AG04450 (cell line): ENCODE results near the gene SIMC1. TPM values are rescaled to one million over a fixed set of nuclear protein-coding genes. Genes with fewer than 3 reads are reported as not detected.

Experiments
- CTCF ChIA-PET: fragments of 300-600, 350-600 bp; formaldehyde crosslinking; extraction: SDS; loops from one replicate; lab custom pipeline; 2022; ENCODE audit warnings: antibody characterized with exemption, inconsistent platforms; lab: Charles Lee
- POLR2A ChIA-PET: fragments of 350-600 bp; formaldehyde crosslinking; extraction: SDS; loops from one replicate; lab custom pipeline; 2021; ENCODE audit warnings: antibody characterized with exemption, inconsistent platforms; lab: Yijun Ruan, JAX
- DNase-seq: peaks from one replicate; pipeline ENCODE4 v3.0.0-alpha.2; 2011; ENCODE audit warnings: low read depth, low spot score
- H3K27ac ChIP-seq: one replicate; pipeline ENCODE4 v1.5.1; 2012; ENCODE audit warnings: low read depth, low read length, control low read depth
- H3K27me3 ChIP-seq: one replicate; pipeline ENCODE4 v1.6.0; 2012; ENCODE audit warnings: low read length; ENCODE audit not compliant: control insufficient read depth, insufficient read depth
- H3K4me3 ChIP-seq: 2 replicates; pipeline ENCODE4 v1.5.1; 2011; ENCODE audit warnings: mild to moderate bottlenecking, low read depth, low read length, control low read depth
- H3K9me3 ChIP-seq: 2 replicates; pipeline ENCODE4 v1.5.1; 2012; ENCODE audit warnings: low read length; ENCODE audit not compliant: control insufficient read depth, insufficient read depth
- polyA plus RNA-seq: library from polyadenylated mRNA; depleted of rRNA; stranded (reverse); fragments of >200 nt; gene quantifications from 2 replicates; pipeline ENCODE4 v1.2.3, GENCODE V29; 2011
- TF ChIP-seq, protein P1 (sequence below): IDR thresholded peaks from 2 replicates; pipeline ENCODE4 v1.5.1; 2011; ENCODE audit warnings: low read depth, low read length, control low read depth, inconsistent platforms

Gene SIMC1
- polyA plus RNA-seq, 1 experiment: 7.7 TPM

DNA sequence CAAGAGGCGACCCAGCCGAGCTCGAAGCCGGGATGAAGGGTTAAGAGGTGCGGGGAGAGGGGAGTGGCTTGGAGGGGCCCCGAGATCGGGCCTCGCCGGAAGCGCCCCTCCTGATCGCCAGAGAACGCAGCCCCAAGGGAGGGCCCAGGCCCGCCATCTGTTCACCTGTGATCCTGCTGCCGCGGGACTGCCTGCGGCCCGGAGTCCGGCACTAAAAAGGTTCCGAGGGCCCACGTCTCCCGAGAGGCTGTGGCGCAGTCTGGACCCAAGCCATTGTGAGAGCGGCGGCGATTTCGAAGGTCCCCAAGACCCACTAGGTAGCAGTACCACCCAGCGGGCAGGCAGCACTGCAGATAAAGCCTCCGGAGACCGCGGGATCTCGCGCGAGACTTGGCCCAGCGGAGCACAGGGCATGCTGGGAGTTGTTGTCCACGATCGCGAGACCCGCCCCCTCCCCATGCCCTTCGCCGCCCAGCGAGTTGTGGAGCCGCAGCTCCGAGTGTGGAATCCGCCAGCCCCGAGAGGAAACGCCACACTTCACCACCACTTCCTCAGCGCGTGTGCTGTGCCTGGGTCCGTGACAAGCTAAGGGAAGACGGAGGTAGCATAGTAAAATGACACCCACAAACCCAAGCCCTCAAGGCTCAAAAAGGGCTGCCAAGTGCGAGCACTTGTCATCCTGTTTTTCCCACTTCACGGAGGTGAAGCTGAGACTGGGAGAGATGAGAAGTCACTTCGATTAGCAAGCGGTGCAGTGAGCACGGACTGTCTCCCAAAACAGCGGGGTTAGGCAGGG, 123.4 kb downstream of the SIMC1 start, which contains the start of gene KIAA1191:
KIAA1191 (minus strand) TSS at position 328 of the 796 bp plus-strand sequence. CDS start 2,256 bp downstream, outside the sequence.
- TF ChIP-seq, protein P1, sequence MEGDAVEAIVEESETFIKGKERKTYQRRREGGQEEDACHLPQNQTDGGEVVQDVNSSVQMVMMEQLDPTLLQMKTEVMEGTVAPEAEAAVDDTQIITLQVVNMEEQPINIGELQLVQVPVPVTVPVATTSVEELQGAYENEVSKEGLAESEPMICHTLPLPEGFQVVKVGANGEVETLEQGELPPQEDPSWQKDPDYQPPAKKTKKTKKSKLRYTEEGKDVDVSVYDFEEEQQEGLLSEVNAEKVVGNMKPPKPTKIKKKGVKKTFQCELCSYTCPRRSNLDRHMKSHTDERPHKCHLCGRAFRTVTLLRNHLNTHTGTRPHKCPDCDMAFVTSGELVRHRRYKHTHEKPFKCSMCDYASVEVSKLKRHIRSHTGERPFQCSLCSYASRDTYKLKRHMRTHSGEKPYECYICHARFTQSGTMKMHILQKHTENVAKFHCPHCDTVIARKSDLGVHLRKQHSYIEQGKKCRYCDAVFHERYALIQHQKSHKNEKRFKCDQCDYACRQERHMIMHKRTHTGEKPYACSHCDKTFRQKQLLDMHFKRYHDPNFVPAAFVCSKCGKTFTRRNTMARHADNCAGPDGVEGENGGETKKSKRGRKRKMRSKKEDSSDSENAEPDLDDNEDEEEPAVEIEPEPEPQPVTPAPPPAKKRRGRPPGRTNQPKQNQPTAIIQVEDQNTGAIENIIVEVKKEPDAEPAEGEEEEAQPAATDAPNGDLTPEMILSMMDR: peak; percentile 30; the same call in 1 of the 2 replicates
- DNase-seq: peak; percentile 63
- CTCF ChIA-PET: interaction anchor here (0.7 to 2.8 kb wide), 5 partner anchors 87 to 632 kb away, joined by 3 to 13 read pairs (median 4); partner anchors contain the start of gene FAF2
- POLR2A ChIA-PET: interaction anchor here (0.7 to 0.8 kb wide), 2 partner anchors 175 to 210 kb away, joined by 3 read pairs; no protein-coding TSS in a partner anchor
- Histone ChIP-seq H3K27ac (peak within 1 kb of the TSS; percentile 39), H3K27me3 (no peaks in the 10 kb centered on the region), H3K4me3 (peak within 1 kb of the TSS; percentile 95), H3K9me3 (peaks cover 4% of the 10 kb centered on the region; the same call in 1 of the 2 replicates)

DNA sequence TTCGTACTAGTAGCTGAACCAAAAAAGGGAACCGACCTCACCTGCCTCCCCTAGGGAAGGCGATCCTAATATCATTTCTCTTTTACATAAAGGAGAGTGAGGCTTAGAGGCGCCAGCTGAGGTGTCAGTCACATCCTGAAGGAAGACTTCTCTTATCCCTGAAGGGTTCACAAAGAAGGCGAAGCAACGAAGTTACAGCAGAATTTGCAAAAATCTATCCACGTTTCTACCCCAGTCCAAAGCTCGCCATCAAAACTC, 123.9 kb downstream of the SIMC1 start:
- DNase-seq: no peak
- Histone ChIP-seq H3K27ac (no peak overlapping the region), H3K27me3 (no peaks in the 10 kb centered on the region), H3K9me3 (peaks cover 4% of the 10 kb centered on the region; the same call in 1 of the 2 replicates), H3K4me3 (peak overlapping the region; percentile 95)
- CTCF ChIA-PET: interaction anchor here (0.6 to 2.8 kb wide), 5 partner anchors 86 to 1744 kb away, joined by 3 to 13 read pairs (median 4); partner anchors contain the start of gene FAF2
- TF ChIP-seq, protein P1: no peak
- POLR2A ChIA-PET: no interaction called here

DNA sequence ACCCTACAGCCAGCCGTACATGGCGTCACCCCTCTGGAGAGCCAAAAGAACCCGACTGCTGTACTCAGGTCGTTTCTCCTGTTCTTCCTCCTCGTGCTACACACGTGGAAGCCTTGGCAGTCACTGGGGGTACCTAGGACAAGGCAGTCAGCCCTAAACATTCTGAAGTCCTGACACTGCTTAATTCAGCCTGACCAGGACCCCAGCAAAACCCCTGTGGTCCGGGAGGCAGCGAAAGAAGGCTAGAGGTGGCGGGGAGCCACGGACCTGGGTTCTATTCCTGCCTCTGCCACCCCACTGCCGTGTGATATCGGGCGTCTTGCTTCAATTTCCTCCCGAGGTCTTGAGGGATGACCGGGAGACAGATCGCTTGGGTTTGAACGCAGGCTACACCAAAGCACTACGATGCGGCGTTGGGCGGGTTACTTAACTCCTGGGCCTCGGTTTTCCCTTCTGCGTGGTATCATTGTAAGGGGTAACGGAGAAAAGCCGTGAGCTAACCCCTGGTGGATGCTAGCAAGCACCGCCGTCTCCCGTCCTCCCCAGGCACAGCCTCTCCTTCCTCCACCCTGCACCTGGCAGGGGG, 126.6 kb downstream of the SIMC1 start:
- ChIA-PET CTCF (no interaction called here), POLR2A (no interaction called here)
- TF ChIP-seq, protein P1: no peak
- H3K4me3 ChIP-seq: peak overlapping the region; percentile 75
- H3K27me3 ChIP-seq: no peaks in the 10 kb centered on the region
- peaks cover 4% of the 10 kb centered on the region; the same call in 1 of the 2 replicates for H3K9me3 ChIP-seq
- no peak overlapping the region for H3K27ac ChIP-seq
- no peak for DNase-seq

DNA sequence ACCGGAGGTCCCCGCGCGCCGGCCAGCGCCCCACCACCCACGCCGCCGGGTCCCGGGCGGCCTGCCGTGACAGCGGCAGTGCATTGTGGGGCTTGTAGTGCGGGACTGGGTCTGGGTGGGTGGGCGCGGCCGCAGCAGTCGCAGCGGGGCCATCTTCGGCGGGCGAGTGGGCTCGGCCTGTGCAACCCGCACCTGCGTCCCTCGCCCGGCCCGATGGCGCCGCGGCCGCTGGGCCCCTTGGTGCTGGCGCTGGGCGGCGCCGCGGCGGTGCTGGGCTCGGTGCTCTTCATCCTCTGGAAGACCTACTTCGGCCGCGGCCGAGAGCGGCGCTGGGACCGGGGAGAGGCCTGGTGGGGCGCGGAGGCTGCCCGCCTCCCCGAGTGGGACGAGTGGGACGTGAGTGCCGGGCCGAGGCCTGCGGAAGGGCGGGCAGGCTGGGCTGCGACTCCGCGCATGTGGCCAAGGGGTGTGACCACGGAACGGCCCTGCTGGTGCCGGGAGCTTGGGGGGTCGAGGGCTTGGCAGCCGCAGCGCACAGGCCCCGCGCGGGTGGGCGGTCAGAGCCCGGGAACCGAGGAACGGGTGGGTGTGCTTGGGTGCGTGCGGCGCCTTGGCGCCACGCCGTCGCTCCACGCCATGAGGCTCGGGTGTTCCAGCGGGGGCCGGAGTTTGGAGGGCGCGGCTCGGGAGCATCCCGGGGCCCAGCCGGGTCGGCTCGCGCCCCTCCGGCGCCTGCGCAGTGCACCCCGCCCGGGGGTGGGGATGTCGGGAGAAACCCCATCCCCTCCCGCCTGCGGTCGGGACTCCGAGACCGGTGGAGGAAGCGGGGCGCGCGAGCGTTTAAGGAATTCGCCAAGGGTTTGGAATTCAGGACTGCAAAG, 127.4 kb downstream of the SIMC1 start, which contains the start of gene ARL10:
ARL10 (plus strand) TSS at position 137 of the 881 bp plus-strand sequence; CDS start at position 214, 77 bp downstream.
- Histone ChIP-seq H3K27ac (peak within 1 kb of the TSS; percentile 47), H3K27me3 (no peaks in the 10 kb centered on the region), H3K9me3 (peaks cover 4% of the 10 kb centered on the region; the same call in 1 of the 2 replicates), H3K4me3 (peak within 1 kb of the TSS; percentile 75)
- ChIA-PET POLR2A (no interaction called here), CTCF (no interaction called here)
- DNase-seq: no peak
- TF ChIP-seq, protein P1: no peak
